ENCODE data around the gene UCP2.

GRCh38 chr11:74004046-74004695, 21.5 kb upstream of the UCP2 start:
- TF ChIP-seq POLR2A (IDR thresholded peaks at IDR 0.05) (no peak), CTCF (IDR thresholded peaks at IDR 0.05) (no peak)

Measured in transverse colon (tissue), 3 donors.